Measurements from ENCODE around the gene ATP11B.
"Not testable (repeated sequence)": the region's sequence is repeated elsewhere in the genome, so short reads cannot be mapped to it uniquely, and the experiment has no call there.

The ATP11B gene

GRCh38 chr3:182793663-182794454 is 555 bp downstream of the ATP11B start:
- TF ChIP-seq CTCF (IDR thresholded peaks at IDR 0.05; ENCODE audit: low read length, missing control alignments) = no peak
- peak; percentile 39 for DNase-seq (ENCODE audit: low read depth)
- H3K4me3 ChIP-seq (replicated peaks; ENCODE audit: low read depth, low read length) = peak overlapping the region; percentile 83

GRCh38 chr3:182794455-182795388 is 1.4 kb downstream of the ATP11B start:
- TF ChIP-seq CTCF (IDR thresholded peaks at IDR 0.05; ENCODE audit: low read length, missing control alignments) = no peak
- DNase-seq (ENCODE audit: low read depth) = no peak

GRCh38 chr3:182795389-182795782 is 2.1 kb downstream of the ATP11B start:
- H3K4me3 ChIP-seq (replicated peaks; ENCODE audit: low read depth, low read length) = peak overlapping the region; percentile 83
- DNase-seq (ENCODE audit: low read depth) = no peak
- no peak for TF ChIP-seq CTCF (IDR thresholded peaks at IDR 0.05; ENCODE audit: low read length, missing control alignments)

More at GRCh38 chr3:182794455-182795388, 1.4 kb downstream of the ATP11B start:
- peak overlapping the region; percentile 83 for H3K4me3 ChIP-seq (replicated peaks; ENCODE audit: low read depth, low read length)

GRCh38 chr3:182796310-182796709 is 3.0 kb downstream of the ATP11B start:
- no peak for TF ChIP-seq CTCF (IDR thresholded peaks at IDR 0.05; ENCODE audit: low read length, missing control alignments)
- DNase-seq (ENCODE audit: low read depth) = no peak
- no peak overlapping the region for H3K4me3 ChIP-seq (replicated peaks; ENCODE audit: low read depth, low read length)

GRCh38 chr3:182797876-182798275 is 4.6 kb downstream of the ATP11B start:
- no peak for DNase-seq (ENCODE audit: low read depth)
- no peak for TF ChIP-seq CTCF (IDR thresholded peaks at IDR 0.05; ENCODE audit: low read length, missing control alignments)
- H3K4me3 ChIP-seq (replicated peaks; ENCODE audit: low read depth, low read length) = no peak overlapping the region

- H3K4me3 ChIP-seq (replicated peaks; ENCODE audit: low read depth, low read length); DNase-seq (ENCODE audit: low read depth): not testable (repeated sequence)
Measured at GRCh38 chr3:182799143-182799542, 5.8 kb downstream of the ATP11B start.

GRCh38 chr3:182800508-182800907 is 7.2 kb downstream of the ATP11B start:
- no peak for TF ChIP-seq CTCF (IDR thresholded peaks at IDR 0.05; ENCODE audit: low read length, missing control alignments)
- no peak overlapping the region for H3K4me3 ChIP-seq (replicated peaks; ENCODE audit: low read depth, low read length)
- no peak for DNase-seq (ENCODE audit: low read depth)

All from fibroblast of pulmonary artery (primary cell).